NCI-H2227 treated with DMSO at 0.1 percent for 48 hours (cell line): ENCODE data around the gene ZFR2.
"Not testable (repeated sequence)": the region's sequence is repeated elsewhere in the genome, so short reads cannot be mapped to it uniquely, and the experiment has no call there.

Experiments
- DNase-seq: peaks from one replicate; lab custom pipeline; 2025; lab: John Stamatoyannopoulos, UW

The ZFR2 gene

GRCh38 chr19:3836887-3837286 lies 32.0 kb downstream of the ZFR2 start:
- no peak for DNase-seq

- DNase-seq = no peak
These were observed 33.8 kb downstream of the ZFR2 start for GRCh38 chr19:3835055-3835435.

- DNase-seq = no peak
These were observed 34.3 kb downstream of the ZFR2 start for GRCh38 chr19:3834349-3835054.

GRCh38 chr19:3833578-3834348 lies 35.1 kb downstream of the ZFR2 start:
- DNase-seq = no peak

- no peak for DNase-seq
These were observed 36.8 kb downstream of the ZFR2 start for GRCh38 chr19:3832001-3832400.

GRCh38 chr19:3831601-3832000 lies 37.2 kb downstream of the ZFR2 start:
- no peak for DNase-seq

GRCh38 chr19:3830621-3831589 lies 37.9 kb downstream of the ZFR2 start:
- DNase-seq = no peak

GRCh38 chr19:3827306-3827705 lies 41.5 kb downstream of the ZFR2 start:
- DNase-seq = no peak

- no peak for DNase-seq
These were observed 42.7 kb downstream of the ZFR2 start for GRCh38 chr19:3826163-3826562.

- DNase-seq = no peak
These were observed 43.4 kb downstream of the ZFR2 start for GRCh38 chr19:3825286-3825956.

GRCh38 chr19:3823350-3823713 lies 45.5 kb downstream of the ZFR2 start:
- DNase-seq = no peak

- DNase-seq = no peak
These were observed 46.0 kb downstream of the ZFR2 start for GRCh38 chr19:3822683-3823349.

- no peak for DNase-seq
These were observed 46.9 kb downstream of the ZFR2 start for GRCh38 chr19:3821857-3822364.

- DNase-seq = no peak
These were observed 47.7 kb downstream of the ZFR2 start for GRCh38 chr19:3821156-3821555.

- DNase-seq = no peak
These were observed 48.8 kb downstream of the ZFR2 start for GRCh38 chr19:3819989-3820388.

GRCh38 chr19:3818918-3819317 lies 49.9 kb downstream of the ZFR2 start:
- no peak for DNase-seq

GRCh38 chr19:3818466-3818865 lies 50.4 kb downstream of the ZFR2 start:
- no peak for DNase-seq

- DNase-seq = no peak
These were observed 51.1 kb downstream of the ZFR2 start for GRCh38 chr19:3817761-3818160.

- DNase-seq = no peak
These were observed 52.1 kb downstream of the ZFR2 start for GRCh38 chr19:3816566-3817218.

GRCh38 chr19:3816148-3816547 lies 52.7 kb downstream of the ZFR2 start:
- not testable (repeated sequence) for DNase-seq

GRCh38 chr19:3814648-3815047 lies 54.2 kb downstream of the ZFR2 start:
- no peak for DNase-seq
